Karpas-422 (cell line): Measurements from ENCODE around the gene IKZF4. TPM values are rescaled to one million over a fixed set of nuclear protein-coding genes. Genes with fewer than 3 reads are reported as not detected.

Experiments
- DNase-seq: peaks from one replicate; pipeline ENCODE4 v3.0.0-alpha.2; 2015
- H2AFZ ChIP-seq: fragments of 200-600 bp; sonication (generic); 2 replicates; pipeline ENCODE4 v1.6.1; 2014; ENCODE audit warnings: antibody characterized with exemption, low read length, mixed read lengths
- H3K27ac ChIP-seq: fragments of 200-600 bp; sonication (generic); 2 replicates; pipeline ENCODE4 v1.5.1; 2014; ENCODE audit warnings: mild to moderate bottlenecking, low read length, moderate library complexity
- H3K27me3 ChIP-seq: fragments of 200-600 bp; sonication (generic); 2 replicates; pipeline ENCODE4 v1.6.1; 2014; ENCODE audit warnings: low read length, mixed read lengths
- H3K36me3 ChIP-seq: fragments of 200-600 bp; sonication (generic); 2 replicates; pipeline ENCODE4 v1.6.1; 2014; ENCODE audit warnings: low read length, mixed read lengths; ENCODE audit not compliant: insufficient read depth
- H3K4me1 ChIP-seq: fragments of 200-600 bp; sonication (generic); 2 replicates; pipeline ENCODE4 v1.6.1; 2014; ENCODE audit warnings: mild to moderate bottlenecking, low read length, mixed read lengths
- H3K4me2 ChIP-seq: fragments of 200-600 bp; sonication (generic); 2 replicates; pipeline ENCODE4 v1.6.1; 2014; ENCODE audit warnings: low read length, low read depth, mild to moderate bottlenecking; ENCODE audit not compliant: poor library complexity, severe bottlenecking
- H3K4me3 ChIP-seq: fragments of 200-600 bp; sonication (generic); 2 replicates; pipeline ENCODE4 v1.5.1; 2014; ENCODE audit warnings: mild to moderate bottlenecking, antibody characterized with exemption, low read length, mixed read lengths
- H3K79me2 ChIP-seq: fragments of 200-600 bp; sonication (generic); 2 replicates; pipeline ENCODE4 v1.6.1; 2014; ENCODE audit warnings: mild to moderate bottlenecking, low read length, mixed read lengths
- H3K9ac ChIP-seq: fragments of 200-600 bp; sonication (generic); 2 replicates; pipeline ENCODE4 v1.6.0; 2014; ENCODE audit warnings: low read length
- H3K9me2 ChIP-seq: fragments of 200-600 bp; sonication (generic), shearing (Covaris generic); replicated peaks from 2 replicates; pipeline ENCODE4 v1.6.0; 2014; ENCODE audit warnings: mild to moderate bottlenecking, low read length, moderate library complexity; ENCODE audit not compliant: insufficient read depth
- H3K9me3 ChIP-seq: fragments of 300-700, 200-600 bp; sonication (generic); 2 replicates; pipeline ENCODE4 v1.6.1; 2014; ENCODE audit warnings: low read length, mixed read lengths
- H4K20me1 ChIP-seq: fragments of 200-600 bp; sonication (generic); 2 replicates; pipeline ENCODE4 v1.6.1; 2014; ENCODE audit warnings: mild to moderate bottlenecking, antibody characterized with exemption, low read length, low read depth; ENCODE audit not compliant: insufficient read depth
- total RNA-seq: library from RNA; depleted of rRNA; stranded (reverse); fragments of >200 nt; shearing (Covaris generic); gene quantifications from 2 replicates; pipeline ENCODE4 v1.2.3, GENCODE V29; 2014; ENCODE audit warnings: low replicate concordance

IKZF4 gene
- total RNA-seq, 1 experiment from 2014 or later = 7.4 TPM

- H3K9me3 ChIP-seq = no peaks in the 10 kb centered on the region
- H3K27ac ChIP-seq = no peak overlapping the region
- H3K4me3 ChIP-seq = no peak overlapping the region
- H3K36me3 ChIP-seq = no peaks in the 10 kb centered on the region
- peaks cover 7% of the 10 kb centered on the region; the same call in 1 of the 2 replicates for H3K4me1 ChIP-seq
- no peaks in the 10 kb centered on the region for H4K20me1 ChIP-seq
- no peaks in the 10 kb centered on the region for H3K79me2 ChIP-seq
- no peaks in the 10 kb centered on the region for H3K27me3 ChIP-seq
- no peak overlapping the region for H3K9ac ChIP-seq
- H2AFZ ChIP-seq = no peak overlapping the region
- no peak for DNase-seq
- H3K4me2 ChIP-seq = no peak overlapping the region
- H3K9me2 ChIP-seq = no peaks in the 10 kb centered on the region
These were observed 2.5 kb upstream of the IKZF4 start for GRCh38 chr12:56018356-56018755.

DNA sequence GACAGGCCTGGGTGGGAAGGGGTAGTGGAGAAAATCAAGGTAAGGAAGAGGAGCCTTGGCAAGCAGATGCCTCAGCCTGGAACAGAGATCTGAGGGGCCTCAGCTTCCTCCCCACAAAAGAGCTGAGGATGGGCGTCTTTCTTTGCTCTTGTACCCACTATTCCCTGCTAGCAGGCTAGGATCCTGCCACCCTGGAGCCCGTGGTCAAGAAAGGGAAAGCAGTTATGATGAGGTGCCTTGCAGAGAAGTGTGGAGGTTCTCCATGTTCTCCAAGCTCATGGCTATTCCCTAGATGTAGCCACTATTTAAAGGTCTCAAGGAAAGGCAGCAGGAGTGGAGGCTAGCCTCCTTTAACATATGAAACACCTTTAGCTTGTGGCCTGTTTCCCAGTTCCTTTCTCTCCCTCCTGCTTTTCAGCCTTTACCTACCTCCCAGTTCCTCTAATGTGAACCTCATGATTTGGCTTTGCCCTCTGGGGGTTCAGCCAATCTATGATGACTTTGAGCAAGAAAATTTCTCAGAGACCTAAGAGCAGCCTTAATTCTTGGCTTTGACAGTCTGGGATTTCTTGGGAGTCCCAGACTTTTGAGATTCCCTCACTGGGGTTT lies 1.1 kb downstream of the IKZF4 start:
- Histone ChIP-seq H3K9ac (no peak overlapping the region), H3K27me3 (no peaks in the 10 kb centered on the region), H2AFZ (no peak overlapping the region), H3K27ac (no peak overlapping the region), H3K4me1 (peaks cover 7% of the 10 kb centered on the region), H3K9me2 (no peaks in the 10 kb centered on the region), H3K36me3 (no peaks in the 10 kb centered on the region), H3K79me2 (no peaks in the 10 kb centered on the region), H3K4me3 (no peak overlapping the region), H4K20me1 (no peaks in the 10 kb centered on the region), H3K4me2 (no peak overlapping the region), H3K9me3 (no peaks in the 10 kb centered on the region)
- DNase-seq = no peak

- Histone ChIP-seq H3K36me3 (no peaks in the 10 kb centered on the region), H3K4me3 (no peak overlapping the region)
These were observed 7.8 kb downstream of the IKZF4 start for GRCh38 chr12:56028511-56029165.

DNA sequence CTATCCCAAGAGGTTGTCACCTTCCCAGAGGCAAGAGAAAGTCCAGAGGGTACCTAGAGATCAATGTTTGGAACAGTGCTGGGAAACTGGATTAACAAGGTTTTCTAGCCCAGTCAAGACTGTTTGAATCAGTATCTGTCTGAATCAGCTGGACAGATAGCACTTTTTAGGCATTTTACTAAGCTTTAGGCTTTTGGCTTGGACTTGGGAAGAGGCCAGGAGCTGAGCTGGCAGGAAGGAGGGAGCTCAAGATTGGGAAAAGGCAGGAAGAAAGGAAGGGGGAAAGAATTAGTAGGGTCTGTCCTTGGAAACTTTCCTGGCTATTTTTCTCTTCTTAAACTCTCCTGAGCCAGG lies 8.3 kb downstream of the IKZF4 start:
- no peaks in the 10 kb centered on the region for H3K27me3 ChIP-seq
- H4K20me1 ChIP-seq = no peaks in the 10 kb centered on the region
- H2AFZ ChIP-seq = no peak overlapping the region
- no peak overlapping the region for H3K9ac ChIP-seq
- H3K4me3 ChIP-seq = no peak overlapping the region
- no peaks in the 10 kb centered on the region for H3K9me2 ChIP-seq
- no peaks in the 10 kb centered on the region for H3K36me3 ChIP-seq
- H3K4me1 ChIP-seq = peaks cover 9% of the 10 kb centered on the region
- H3K4me2 ChIP-seq = no peak overlapping the region
- H3K9me3 ChIP-seq = no peaks in the 10 kb centered on the region
- H3K27ac ChIP-seq = no peak overlapping the region
- DNase-seq = no peak
- no peaks in the 10 kb centered on the region for H3K79me2 ChIP-seq

More at GRCh38 chr12:56028511-56029165, 7.8 kb downstream of the IKZF4 start:
- H3K79me2 ChIP-seq = no peaks in the 10 kb centered on the region
- DNase-seq = no peak
- no peaks in the 10 kb centered on the region for H4K20me1 ChIP-seq
- no peak overlapping the region for H3K4me2 ChIP-seq
- no peak overlapping the region for H3K9ac ChIP-seq
- no peaks in the 10 kb centered on the region for H3K9me2 ChIP-seq
- no peak overlapping the region for H2AFZ ChIP-seq
- H3K27ac ChIP-seq = no peak overlapping the region
- H3K4me1 ChIP-seq = peaks cover 9% of the 10 kb centered on the region
- no peaks in the 10 kb centered on the region for H3K9me3 ChIP-seq
- no peaks in the 10 kb centered on the region for H3K27me3 ChIP-seq

DNA sequence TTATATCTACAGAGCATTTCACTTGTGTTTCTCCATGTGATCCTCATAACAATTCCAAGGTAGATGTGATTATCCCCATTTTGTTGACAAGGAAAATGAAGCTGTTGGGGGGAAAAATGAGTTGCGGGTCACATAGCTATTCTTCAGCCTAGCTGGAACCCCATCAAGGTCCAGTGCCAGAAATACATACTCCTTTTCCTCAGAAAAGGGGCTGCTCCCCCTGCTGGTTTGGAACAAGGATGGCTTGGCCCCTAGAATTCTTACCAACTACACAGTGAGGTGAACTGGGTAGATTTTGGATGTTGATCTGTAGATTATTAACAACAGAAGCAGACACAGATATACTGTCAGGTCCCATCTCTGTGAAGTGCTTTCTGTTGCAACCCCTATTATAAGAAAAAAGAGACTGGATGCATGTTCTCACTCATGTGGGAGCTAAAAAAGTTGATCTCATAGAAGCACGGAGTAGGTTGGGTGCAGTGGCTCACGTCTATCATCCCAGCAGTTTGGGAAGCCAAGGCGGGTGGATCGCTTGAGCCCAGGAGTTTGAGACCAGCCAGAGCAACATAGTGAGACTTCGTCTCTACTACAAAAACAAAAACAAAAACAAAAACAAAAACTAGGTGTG lies 8.9 kb downstream of the IKZF4 start:
- H3K4me2 ChIP-seq = no peak overlapping the region
- H3K9me3 ChIP-seq = no peaks in the 10 kb centered on the region
- no peaks in the 10 kb centered on the region for H3K27me3 ChIP-seq
- no peak overlapping the region for H3K27ac ChIP-seq
- no peaks in the 10 kb centered on the region for H3K79me2 ChIP-seq
- H4K20me1 ChIP-seq = no peaks in the 10 kb centered on the region
- peak; percentile 84 for DNase-seq
- no peaks in the 10 kb centered on the region for H3K36me3 ChIP-seq
- H3K9me2 ChIP-seq = no peaks in the 10 kb centered on the region
- no peak overlapping the region for H3K4me3 ChIP-seq
- peaks cover 9% of the 10 kb centered on the region for H3K4me1 ChIP-seq
- no peak overlapping the region for H2AFZ ChIP-seq
- H3K9ac ChIP-seq = no peak overlapping the region

DNA sequence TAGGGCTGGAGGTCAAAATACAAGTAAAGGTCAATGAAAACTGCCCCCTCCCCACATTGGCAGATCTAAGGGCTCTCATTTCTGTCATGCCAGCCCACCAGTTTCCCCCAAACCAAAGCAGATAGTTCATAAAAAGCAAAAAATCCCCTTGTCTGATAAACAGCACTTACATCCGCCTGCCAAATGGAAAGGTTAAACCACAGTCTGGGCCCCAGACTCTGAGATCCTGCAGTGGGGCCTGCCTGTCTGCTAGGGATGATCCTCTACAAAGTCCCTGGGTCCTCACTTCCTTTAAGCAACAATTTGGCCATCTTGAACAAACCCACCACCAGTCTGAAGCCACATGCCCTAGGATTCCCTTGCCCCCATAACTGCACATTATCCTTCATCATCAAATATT lies 11.1 kb downstream of the IKZF4 start:
- Histone ChIP-seq H3K9me2 (no peaks in the 10 kb centered on the region), H3K27ac (no peak overlapping the region), H3K4me1 (peaks cover 9% of the 10 kb centered on the region), H3K79me2 (no peaks in the 10 kb centered on the region), H3K27me3 (no peaks in the 10 kb centered on the region), H4K20me1 (no peaks in the 10 kb centered on the region), H3K4me3 (no peak overlapping the region), H3K36me3 (no peaks in the 10 kb centered on the region), H3K9ac (no peak overlapping the region), H3K4me2 (no peak overlapping the region), H3K9me3 (no peaks in the 10 kb centered on the region), H2AFZ (no peak overlapping the region)
- DNase-seq = peak; percentile 15

DNA sequence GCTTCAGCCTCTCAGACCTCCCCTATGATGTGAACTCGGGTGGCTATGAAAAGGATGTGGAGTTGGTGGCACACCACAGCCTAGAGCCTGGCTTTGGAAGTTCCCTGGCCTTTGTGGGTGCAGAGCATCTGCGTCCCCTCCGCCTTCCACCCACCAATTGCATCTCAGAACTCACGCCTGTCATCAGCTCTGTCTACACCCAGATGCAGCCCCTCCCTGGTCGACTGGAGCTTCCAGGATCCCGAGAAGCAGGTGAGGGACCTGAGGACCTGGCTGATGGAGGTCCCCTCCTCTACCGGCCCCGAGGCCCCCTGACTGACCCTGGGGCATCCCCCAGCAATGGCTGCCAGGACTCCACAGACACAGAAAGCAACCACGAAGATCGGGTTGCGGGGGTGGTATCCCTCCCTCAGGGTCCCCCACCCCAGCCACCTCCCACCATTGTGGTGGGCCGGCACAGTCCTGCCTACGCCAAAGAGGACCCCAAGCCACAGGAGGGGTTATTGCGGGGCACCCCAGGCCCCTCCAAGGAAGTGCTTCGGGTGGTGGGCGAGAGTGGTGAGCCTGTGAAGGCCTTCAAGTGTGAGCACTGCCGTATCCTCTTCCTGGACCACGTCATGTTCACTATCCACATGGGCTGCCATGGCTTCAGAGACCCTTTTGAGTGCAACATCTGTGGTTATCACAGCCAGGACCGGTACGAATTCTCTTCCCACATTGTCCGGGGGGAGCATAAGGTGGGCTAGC lies 13.9 kb downstream of the IKZF4 start:
- Histone ChIP-seq H3K9me3 (no peaks in the 10 kb centered on the region), H3K27ac (no peak overlapping the region), H4K20me1 (no peaks in the 10 kb centered on the region), H3K79me2 (no peaks in the 10 kb centered on the region), H3K27me3 (no peaks in the 10 kb centered on the region), H3K9me2 (no peaks in the 10 kb centered on the region), H3K4me1 (peaks cover 15% of the 10 kb centered on the region), H2AFZ (no peak overlapping the region), H3K9ac (no peak overlapping the region), H3K4me3 (no peak overlapping the region), H3K36me3 (no peaks in the 10 kb centered on the region), H3K4me2 (no peak overlapping the region)
- no peak for DNase-seq

GRCh38 chr12:56037161-56037560 lies 16.3 kb downstream of the IKZF4 start:
- no peak overlapping the region for H3K4me3 ChIP-seq
- H3K79me2 ChIP-seq = peaks cover 10% of the 10 kb centered on the region
- H3K36me3 ChIP-seq = no peaks in the 10 kb centered on the region
- no peaks in the 10 kb centered on the region for H4K20me1 ChIP-seq
- no peak overlapping the region for H3K27ac ChIP-seq
- no peaks in the 10 kb centered on the region for H3K9me2 ChIP-seq
- H3K27me3 ChIP-seq = no peaks in the 10 kb centered on the region
- no peaks in the 10 kb centered on the region for H3K9me3 ChIP-seq
- H2AFZ ChIP-seq = no peak overlapping the region
- no peak for DNase-seq
- H3K9ac ChIP-seq = no peak overlapping the region
- H3K4me2 ChIP-seq = no peak overlapping the region
- peaks cover 24% of the 10 kb centered on the region for H3K4me1 ChIP-seq
